DOHH2 (cell line): Measurements from ENCODE around the gene AGK.

ENCODE experiments used
- H3F3A ChIP-seq: fragments of 200-600 bp; sonication (generic), shearing (Covaris generic); 2 replicates; pipeline ENCODE4 v1.6.0; 2016; ENCODE audit warnings: antibody characterized with exemption, mild to moderate bottlenecking; ENCODE audit not compliant: control insufficient read depth, insufficient read depth
- H3K27ac ChIP-seq: fragments of 200-600 bp; sonication (generic); 2 replicates; pipeline ENCODE4 v1.5.1; 2014; ENCODE audit warnings: low read depth, mild to moderate bottlenecking, low read length, moderate library complexity
- H3K27me3 ChIP-seq: fragments of 200-600 bp; sonication (generic); 2 replicates; pipeline ENCODE4 v1.6.1; 2014; ENCODE audit warnings: mild to moderate bottlenecking, low read length, mixed read lengths; ENCODE audit not compliant: control insufficient read depth
- H3K36me3 ChIP-seq: fragments of 200-600 bp; sonication (generic); 2 replicates; pipeline ENCODE4 v1.6.1; 2014; ENCODE audit warnings: mild to moderate bottlenecking, low read length, moderate library complexity, mixed read lengths; ENCODE audit not compliant: control insufficient read depth
- H3K4me1 ChIP-seq: fragments of 200-600 bp; sonication (generic); 2 replicates; pipeline ENCODE4 v1.6.1; 2014; ENCODE audit warnings: mild to moderate bottlenecking, low read length, mixed read lengths; ENCODE audit not compliant: control insufficient read depth
- H3K4me2 ChIP-seq: fragments of 200-600 bp; sonication (generic); 2 replicates; pipeline ENCODE4 v1.6.0; 2014; ENCODE audit warnings: mild to moderate bottlenecking, low read length, moderate library complexity
- H3K4me3 ChIP-seq: fragments of 200-600 bp; sonication (generic); 2 replicates; pipeline ENCODE4 v1.5.1; 2014; ENCODE audit warnings: mild to moderate bottlenecking, low read length, mixed read lengths
- H3K79me2 ChIP-seq: fragments of 200-600 bp; sonication (generic); 2 replicates; pipeline ENCODE4 v1.6.1; 2014; ENCODE audit warnings: mild to moderate bottlenecking, low read length, mixed read lengths; ENCODE audit not compliant: control insufficient read depth
- H3K9me2 ChIP-seq: fragments of 200-600 bp; sonication (generic); replicated peaks from 2 replicates; pipeline ENCODE4 v1.6.1; 2014; ENCODE audit warnings: mild to moderate bottlenecking, low read length, mixed read lengths; ENCODE audit not compliant: control insufficient read depth
- H3K9me3 ChIP-seq: fragments of 200-600 bp; sonication (generic); 2 replicates; pipeline ENCODE4 v1.6.1; 2014; ENCODE audit warnings: antibody characterized with exemption, low read length, mixed read lengths; ENCODE audit not compliant: control insufficient read depth, insufficient read depth
- H4K20me1 ChIP-seq: fragments of 200-600 bp; sonication (generic); 2 replicates; pipeline ENCODE4 v1.6.0; 2014; ENCODE audit warnings: low read depth, mild to moderate bottlenecking, antibody characterized with exemption, low read length, moderate library complexity; ENCODE audit not compliant: control insufficient read depth, insufficient read depth
- CTCF ChIP-seq: fragments of 200-600 bp; sonication (generic); IDR thresholded peaks from one replicate; pipeline ENCODE4 v1.5.1; 2014; ENCODE audit warnings: antibody characterized with exemption, mild to moderate bottlenecking, low read depth, low read length; ENCODE audit not compliant: poor library complexity, severe bottlenecking
- EZH2phosphoT487 ChIP-seq: fragments of 200-600 bp; sonication (generic); IDR thresholded peaks from 2 replicates; pipeline ENCODE4 v1.6.1; 2017; ENCODE audit warnings: borderline replicate concordance, mild to moderate bottlenecking, antibody characterized with exemption, low read length, moderate library complexity, mixed read lengths

The AGK gene

GRCh38 chr7:141584935-141585334 lies 33.7 kb downstream of the AGK start:
- no peaks in the 10 kb centered on the region for H3K79me2 ChIP-seq
- H3K4me1 ChIP-seq: no peaks in the 10 kb centered on the region
- H3K9me2 ChIP-seq: no peaks in the 10 kb centered on the region
- peaks cover 3% of the 10 kb centered on the region; the same call in 1 of the 2 replicates for H3K36me3 ChIP-seq
- H4K20me1 ChIP-seq: no peaks in the 10 kb centered on the region
- H3K27ac ChIP-seq: no peak overlapping the region
- H3K4me2 ChIP-seq: no peak overlapping the region
- H3K27me3 ChIP-seq: no peaks in the 10 kb centered on the region
- no peaks in the 10 kb centered on the region for H3F3A ChIP-seq
- TF ChIP-seq EZH2phosphoT487: no peak
- TF ChIP-seq CTCF: no peak
- H3K4me3 ChIP-seq: no peak overlapping the region
- H3K9me3 ChIP-seq: peaks cover under 1% of the 10 kb centered on the region; the same call in 1 of the 2 replicates

GRCh38 chr7:141585592-141586510 lies 34.6 kb downstream of the AGK start:
- no peaks in the 10 kb centered on the region for H4K20me1 ChIP-seq
- H3K9me2 ChIP-seq: no peaks in the 10 kb centered on the region
- peaks cover 3% of the 10 kb centered on the region; the same call in 1 of the 2 replicates for H3K36me3 ChIP-seq
- H3K27ac ChIP-seq: no peak overlapping the region
- no peaks in the 10 kb centered on the region for H3K79me2 ChIP-seq
- no peaks in the 10 kb centered on the region for H3K27me3 ChIP-seq
- H3K4me1 ChIP-seq: no peaks in the 10 kb centered on the region
- H3K4me3 ChIP-seq: no peak overlapping the region
- no peaks in the 10 kb centered on the region for H3K9me3 ChIP-seq
- H3F3A ChIP-seq: no peaks in the 10 kb centered on the region
- no peak overlapping the region for H3K4me2 ChIP-seq
- TF ChIP-seq CTCF (no peak), EZH2phosphoT487 (no peak)

GRCh38 chr7:141586878-141587277 lies 35.7 kb downstream of the AGK start:
- H4K20me1 ChIP-seq: no peaks in the 10 kb centered on the region
- H3K4me2 ChIP-seq: no peak overlapping the region
- H3K27me3 ChIP-seq: no peaks in the 10 kb centered on the region
- H3K4me1 ChIP-seq: no peaks in the 10 kb centered on the region
- H3K9me2 ChIP-seq: no peaks in the 10 kb centered on the region
- peaks cover 3% of the 10 kb centered on the region; the same call in 1 of the 2 replicates for H3K36me3 ChIP-seq
- TF ChIP-seq EZH2phosphoT487 (no peak), CTCF (no peak)
- H3K4me3 ChIP-seq: no peak overlapping the region
- H3K79me2 ChIP-seq: no peaks in the 10 kb centered on the region
- H3K27ac ChIP-seq: no peak overlapping the region
- no peaks in the 10 kb centered on the region for H3F3A ChIP-seq
- no peaks in the 10 kb centered on the region for H3K9me3 ChIP-seq
